HEK293 (cell line): ENCODE data around the gene DSCAML1.

ENCODE experiments used
- CTCF ChIA-PET: fragments of 350-600 bp; formaldehyde crosslinking; extraction: SDS; loops from one replicate; lab custom pipeline; 2021; ENCODE audit warnings: antibody characterized with exemption; lab: Yijun Ruan, JAX
- POLR2A ChIA-PET: fragments of 300-600 bp; formaldehyde crosslinking; extraction: SDS; loops from one replicate; lab custom pipeline; 2020; ENCODE audit warnings: antibody characterized with exemption, inconsistent platforms; lab: Yijun Ruan, JAX
- H3K27ac ChIP-seq: fragments of 200-500 bp; sonication (Bioruptor generic); 2 replicates; pipeline ENCODE4 v1.5.1; 2014; ENCODE audit warnings: low read depth, low read length, control low read depth, inconsistent platforms; ENCODE audit errors: extremely low read depth
- H3K36me3 ChIP-seq, 2 experiments: fragments of 200-500 bp in 1 of 2; sonication (Bioruptor generic) in 1 of 2; 1 replicate in 1 of 2; 2 replicates in 1 of 2; pipeline ENCODE4 v1.5.1; 2014 to 2017; ENCODE audit warnings: inconsistent platforms in 2 of 2, low read length in 2 of 2; ENCODE audit not compliant: control insufficient read depth in 2 of 2, insufficient read depth in 1 of 2
- H3K4me1 ChIP-seq: fragments of 200-500 bp; sonication (Bioruptor generic); 2 replicates; pipeline ENCODE4 v1.5.1; 2014; ENCODE audit warnings: mild to moderate bottlenecking, low read length, inconsistent platforms; ENCODE audit not compliant: control insufficient read depth, insufficient read depth
- H3K4me3 ChIP-seq: 2 replicates; pipeline ENCODE4 v1.5.1; 2011; ENCODE audit warnings: low read depth, mild to moderate bottlenecking, control low read depth, low read length, moderate library complexity
- H3K9me3 ChIP-seq: fragments of 200-500 bp; sonication (Bioruptor generic); 2 replicates; pipeline ENCODE4 v1.5.1; 2014; ENCODE audit warnings: low read depth, low read length, inconsistent platforms; ENCODE audit not compliant: control insufficient read depth, insufficient read depth
- KLF9 ChIP-seq: fragments of 450-650 bp; formaldehyde crosslinking; IDR thresholded peaks from 2 replicates; pipeline ENCODE4 v1.5.1; 2016; ENCODE audit warnings: missing biosample characterization, missing genetic modification characterization, low read depth
- SCRT1 ChIP-seq: fragments of 450-650 bp; formaldehyde crosslinking; IDR thresholded peaks from 2 replicates; pipeline ENCODE4 v1.5.1; 2016; ENCODE audit warnings: missing biosample characterization, missing genetic modification characterization, borderline replicate concordance
- SCRT2 ChIP-seq: fragments of 450-650 bp; formaldehyde crosslinking; IDR thresholded peaks from 2 replicates; pipeline ENCODE4 v1.5.1; 2016; ENCODE audit warnings: missing biosample characterization, missing genetic modification characterization
- SP7 ChIP-seq: fragments of 450-650 bp; formaldehyde crosslinking; IDR thresholded peaks from 2 replicates; pipeline ENCODE4 v1.5.1; 2016; ENCODE audit warnings: missing biosample characterization, missing genetic modification characterization
- ZBTB17 ChIP-seq: fragments of 450-650 bp; formaldehyde crosslinking; IDR thresholded peaks from 2 replicates; pipeline ENCODE4 v1.5.1; 2016; ENCODE audit warnings: missing biosample characterization, missing genetic modification characterization
- ZBTB8A ChIP-seq: fragments of 450-650 bp; formaldehyde crosslinking; IDR thresholded peaks from 2 replicates; pipeline ENCODE4 v1.5.1; 2016; ENCODE audit warnings: missing biosample characterization, missing genetic modification characterization
- ZIC2 ChIP-seq: fragments of 450-650 bp; formaldehyde crosslinking; IDR thresholded peaks from 2 replicates; pipeline ENCODE4 v1.5.1; 2016; ENCODE audit warnings: missing biosample characterization, missing genetic modification characterization
- ZNF174 ChIP-seq: fragments of 450-650 bp; formaldehyde crosslinking; IDR thresholded peaks from 2 replicates; pipeline ENCODE4 v1.5.0; 2017; ENCODE audit warnings: missing biosample characterization, mild to moderate bottlenecking, missing genetic modification characterization
- ZNF175 ChIP-seq: fragments of 450-650 bp; formaldehyde crosslinking; IDR thresholded peaks from 2 replicates; pipeline ENCODE4 v1.5.1; 2016; ENCODE audit warnings: missing biosample characterization, missing genetic modification characterization
- ZNF2 ChIP-seq: fragments of 450-650 bp; formaldehyde crosslinking; IDR thresholded peaks from 2 replicates; pipeline ENCODE4 v1.5.1; 2016; ENCODE audit warnings: missing biosample characterization, missing genetic modification characterization
- ZNF221 ChIP-seq: fragments of 450-650 bp; formaldehyde crosslinking; IDR thresholded peaks from 2 replicates; pipeline ENCODE4 v1.5.1; 2017; ENCODE audit warnings: missing biosample characterization, missing genetic modification characterization, borderline replicate concordance
- ZNF341 ChIP-seq: fragments of 450-650 bp; formaldehyde crosslinking; IDR thresholded peaks from 2 replicates; pipeline ENCODE4; 2016; ENCODE audit warnings: low read depth, missing biosample characterization, missing genetic modification characterization
- ZNF398 ChIP-seq: fragments of 450-650 bp; formaldehyde crosslinking; IDR thresholded peaks from 2 replicates; pipeline ENCODE4 v1.5.1; 2017; ENCODE audit warnings: missing biosample characterization, missing genetic modification characterization
- ZNF404 ChIP-seq: fragments of 450-650 bp; formaldehyde crosslinking; IDR thresholded peaks from 2 replicates; pipeline ENCODE4 v1.5.1; 2017; ENCODE audit warnings: missing biosample characterization, missing genetic modification characterization
- ZNF426 ChIP-seq: fragments of 450-650 bp; formaldehyde crosslinking; IDR thresholded peaks from 2 replicates; pipeline ENCODE4 v1.5.1; 2017; ENCODE audit warnings: missing biosample characterization, missing genetic modification characterization, mild to moderate bottlenecking, inconsistent platforms, moderate library complexity
- ZNF514 ChIP-seq: fragments of 450-650 bp; formaldehyde crosslinking; IDR thresholded peaks from 2 replicates; pipeline ENCODE4 v1.5.1; 2016; ENCODE audit warnings: missing biosample characterization, missing genetic modification characterization
- ZNF518A ChIP-seq: fragments of 450-650 bp; formaldehyde crosslinking; conservative IDR thresholded peaks from 2 replicates; pipeline ENCODE4 v1.5.1; 2016; ENCODE audit warnings: low read depth, missing biosample characterization, missing genetic modification characterization
- ZNF529 ChIP-seq: fragments of 450-650 bp; formaldehyde crosslinking; IDR thresholded peaks from 2 replicates; pipeline ENCODE4 v1.5.1; 2017; ENCODE audit warnings: missing genetic modification characterization, missing biosample characterization; ENCODE audit not compliant: insufficient replicate concordance
- ZNF530 ChIP-seq: fragments of 450-650 bp; formaldehyde crosslinking; IDR thresholded peaks from 2 replicates; pipeline ENCODE4 v1.5.1; 2016; ENCODE audit warnings: low read depth, missing biosample characterization, missing genetic modification characterization
- ZNF571 ChIP-seq: fragments of 450-650 bp; formaldehyde crosslinking; IDR thresholded peaks from 2 replicates; pipeline ENCODE4 v1.5.0; 2017; ENCODE audit warnings: missing biosample characterization, missing genetic modification characterization
- ZNF596 ChIP-seq: fragments of 450-650 bp; IDR thresholded peaks from 2 replicates; pipeline ENCODE4 v1.5.0; 2018; ENCODE audit warnings: missing biosample characterization, mild to moderate bottlenecking, missing genetic modification characterization, moderate library complexity
- ZNF660 ChIP-seq: fragments of 450-650 bp; IDR thresholded peaks from 2 replicates; pipeline ENCODE4 v1.5.1; 2018; ENCODE audit warnings: missing biosample characterization, mild to moderate bottlenecking, missing genetic modification characterization
- ZNF692 ChIP-seq: fragments of 450-650 bp; formaldehyde crosslinking; IDR thresholded peaks from 2 replicates; pipeline ENCODE4 v1.5.1; 2016; ENCODE audit warnings: missing biosample characterization, missing genetic modification characterization
- ZNF777 ChIP-seq: fragments of 450-650 bp; formaldehyde crosslinking; IDR thresholded peaks from 2 replicates; pipeline ENCODE4 v1.5.1; 2017; ENCODE audit warnings: missing biosample characterization, missing genetic modification characterization, borderline replicate concordance
- ZSCAN4 ChIP-seq: fragments of 450-650 bp; formaldehyde crosslinking; IDR thresholded peaks from 2 replicates; pipeline ENCODE4 v1.5.1; 2017; ENCODE audit warnings: missing biosample characterization, missing genetic modification characterization

Gene DSCAML1

GRCh38 chr11:117589063-117589462 lies 208.0 kb downstream of the DSCAML1 start (continued):
- TF ChIP-seq ZNF404 (no peak), ZNF175 (tag by site-specific recombination) (no peak), ZNF571 (tag by site-specific recombination) (no peak), ZBTB17 (no peak), ZNF398 (tag by site-specific recombination) (no peak), ZNF596 (tag by site-specific recombination) (no peak), SCRT2 (no peak), ZNF174 (tag by site-specific recombination) (no peak), ZNF518A (no peak)

GRCh38 chr11:117588166-117588810 lies 208.7 kb downstream of the DSCAML1 start:
- Histone ChIP-seq H3K27ac (no peak overlapping the region), H3K4me3 (no peak overlapping the region), H3K4me1 (no peaks in the 10 kb centered on the region), H3K9me3 (no peaks in the 10 kb centered on the region), H3K36me3 (no peaks in the 10 kb centered on the region)
- CTCF ChIA-PET: interaction anchor here (1.7 kb wide), 1 partner anchor 162 kb away, joined by 6 read pairs; no protein-coding TSS in a partner anchor
- POLR2A ChIA-PET: no interaction called here
- no peak for TF ChIP-seq ZNF514 (tag by site-specific recombination)
- TF ChIP-seq, all 188 proteins: peak for 0

- no peak overlapping the region for H3K27ac ChIP-seq
- CTCF ChIA-PET: no interaction called here
- no peaks in the 10 kb centered on the region for H3K4me1 ChIP-seq
- H3K36me3 ChIP-seq: no peaks in the 10 kb centered on the region
- POLR2A ChIA-PET: no interaction called here
- no peaks in the 10 kb centered on the region for H3K9me3 ChIP-seq
- H3K4me3 ChIP-seq: no peak overlapping the region
- TF ChIP-seq ZSCAN4 (tag by site-specific recombination) (no peak), ZNF341 (no peak), ZNF174 (tag by site-specific recombination) (no peak), ZNF2 (tag by site-specific recombination) (no peak), ZBTB8A (no peak), ZNF529 (tag by site-specific recombination) (no peak), ZNF514 (tag by site-specific recombination) (no peak), SCRT1 (tag by site-specific recombination) (no peak), ZNF660 (tag by site-specific recombination) (no peak), KLF9 (tag by site-specific recombination) (no peak), ZNF426 (tag by site-specific recombination) (no peak), ZNF777 (tag by site-specific recombination) (no peak), ZNF221 (no peak), ZNF692 (tag by site-specific recombination) (no peak), ZIC2 (tag by site-specific recombination) (no peak), SP7 (tag by site-specific recombination) (no peak), ZNF530 (no peak)
Observed at GRCh38 chr11:117587416-117587815, 209.6 kb downstream of the DSCAML1 start.
